AG04449 (cell line): ENCODE data around the gene NAA16.

ENCODE experiments used
- CTCF ChIA-PET: fragments of 350-600 bp; formaldehyde crosslinking; extraction: SDS; loops from one replicate; lab custom pipeline; 2021; ENCODE audit warnings: antibody characterized with exemption; lab: Yijun Ruan, JAX
- POLR2A ChIA-PET: fragments of 400-600, 350-600 bp; formaldehyde crosslinking; extraction: SDS; loops from one replicate; lab custom pipeline; 2020; ENCODE audit warnings: antibody characterized with exemption, inconsistent platforms; lab: Yijun Ruan, JAX
- DNase-seq: peaks from one replicate; pipeline ENCODE4 v3.0.0-alpha.2; 2010; ENCODE audit warnings: low read depth, low spot score
- H3K4me3 ChIP-seq: 2 replicates; pipeline ENCODE4 v1.5.1; 2011; ENCODE audit warnings: low read depth, mild to moderate bottlenecking, control low read depth, low read length
- TF ChIP-seq, protein P1 (sequence below): IDR thresholded peaks from one replicate; pipeline ENCODE4 v1.5.1; 2011; ENCODE audit warnings: mild to moderate bottlenecking, moderate library complexity, low read length, control low read depth, inconsistent platforms; ENCODE audit not compliant: insufficient read depth; ENCODE audit errors: missing control alignments

The NAA16 gene

DNA sequence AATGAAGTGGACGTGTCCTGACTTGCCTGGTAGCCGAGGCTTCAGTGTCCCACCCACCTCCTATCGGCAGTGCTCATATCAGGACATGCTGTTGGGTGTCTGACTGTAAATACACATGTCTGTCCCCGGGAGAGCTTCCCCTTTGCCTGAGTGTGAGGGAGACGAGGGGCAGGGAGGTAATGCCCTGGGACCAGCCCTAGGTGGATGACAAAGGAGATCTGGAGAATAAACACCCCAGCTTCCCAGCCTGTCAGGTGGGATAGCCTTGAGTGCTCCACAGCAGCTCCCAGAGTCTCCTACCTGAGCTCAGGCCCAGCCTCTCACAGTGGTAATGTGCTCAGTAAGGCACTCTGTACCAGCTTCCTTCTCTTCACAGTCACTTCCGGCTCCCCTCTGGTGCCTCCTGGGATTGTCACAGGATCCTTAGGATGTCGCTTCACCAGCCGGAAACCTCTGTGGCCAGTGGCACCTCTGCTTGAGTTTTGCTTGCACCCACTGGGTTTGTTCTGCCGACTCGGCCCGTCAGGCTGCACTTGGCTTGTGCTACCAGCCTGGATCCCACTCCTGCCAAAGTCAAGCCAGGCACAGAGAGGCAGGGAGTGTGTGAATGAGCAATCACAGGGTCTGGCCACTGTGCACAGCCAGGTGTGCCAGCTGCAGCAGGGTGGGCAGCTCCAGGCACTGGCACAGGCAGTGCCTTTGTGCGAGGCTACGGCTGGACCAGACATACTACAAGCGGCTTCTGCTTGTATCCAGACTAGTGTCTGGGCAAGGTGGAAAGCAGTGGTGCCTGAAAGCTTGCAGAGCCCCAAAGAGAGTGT is 91.8 kb downstream of the NAA16 start:
- POLR2A ChIA-PET = no interaction called here
- no peak for DNase-seq
- CTCF ChIA-PET = interaction anchor here (1.8 kb wide), 1 partner anchor 250 kb away, joined by 9 read pairs; no protein-coding TSS in a partner anchor

DNA sequence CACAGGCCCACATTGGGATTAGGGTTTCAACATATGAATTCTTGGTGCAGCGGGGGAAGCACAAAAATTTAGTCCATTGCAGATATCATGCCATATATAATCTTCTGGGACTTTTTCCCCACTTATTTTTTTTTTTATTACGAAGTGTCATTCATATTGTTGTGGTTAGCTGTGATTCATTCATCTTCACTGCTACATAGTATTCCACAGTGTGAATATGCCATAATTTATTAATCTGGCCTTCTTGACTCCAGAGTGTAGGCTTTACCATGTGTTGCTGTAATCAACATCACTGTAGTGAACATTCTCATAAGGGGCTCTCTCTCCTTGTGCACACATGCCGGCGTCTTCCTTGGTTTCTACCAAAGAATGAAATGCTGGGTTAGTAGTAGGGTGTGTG is 92.9 kb downstream of the NAA16 start:
- ChIA-PET CTCF (interaction anchor here (15.2 kb wide), 1 partner anchor 249 kb away, joined by 237 read pairs; no protein-coding TSS in a partner anchor), POLR2A (no interaction called here)
- no peak for DNase-seq
- no peak overlapping the region for H3K4me3 ChIP-seq
- TF ChIP-seq, protein P1, sequence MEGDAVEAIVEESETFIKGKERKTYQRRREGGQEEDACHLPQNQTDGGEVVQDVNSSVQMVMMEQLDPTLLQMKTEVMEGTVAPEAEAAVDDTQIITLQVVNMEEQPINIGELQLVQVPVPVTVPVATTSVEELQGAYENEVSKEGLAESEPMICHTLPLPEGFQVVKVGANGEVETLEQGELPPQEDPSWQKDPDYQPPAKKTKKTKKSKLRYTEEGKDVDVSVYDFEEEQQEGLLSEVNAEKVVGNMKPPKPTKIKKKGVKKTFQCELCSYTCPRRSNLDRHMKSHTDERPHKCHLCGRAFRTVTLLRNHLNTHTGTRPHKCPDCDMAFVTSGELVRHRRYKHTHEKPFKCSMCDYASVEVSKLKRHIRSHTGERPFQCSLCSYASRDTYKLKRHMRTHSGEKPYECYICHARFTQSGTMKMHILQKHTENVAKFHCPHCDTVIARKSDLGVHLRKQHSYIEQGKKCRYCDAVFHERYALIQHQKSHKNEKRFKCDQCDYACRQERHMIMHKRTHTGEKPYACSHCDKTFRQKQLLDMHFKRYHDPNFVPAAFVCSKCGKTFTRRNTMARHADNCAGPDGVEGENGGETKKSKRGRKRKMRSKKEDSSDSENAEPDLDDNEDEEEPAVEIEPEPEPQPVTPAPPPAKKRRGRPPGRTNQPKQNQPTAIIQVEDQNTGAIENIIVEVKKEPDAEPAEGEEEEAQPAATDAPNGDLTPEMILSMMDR = no peak

More for the DNA sequence above, 91.8 kb downstream of the NAA16 start:
- TF ChIP-seq, protein P1 = no peak
- no peak overlapping the region for H3K4me3 ChIP-seq

DNA sequence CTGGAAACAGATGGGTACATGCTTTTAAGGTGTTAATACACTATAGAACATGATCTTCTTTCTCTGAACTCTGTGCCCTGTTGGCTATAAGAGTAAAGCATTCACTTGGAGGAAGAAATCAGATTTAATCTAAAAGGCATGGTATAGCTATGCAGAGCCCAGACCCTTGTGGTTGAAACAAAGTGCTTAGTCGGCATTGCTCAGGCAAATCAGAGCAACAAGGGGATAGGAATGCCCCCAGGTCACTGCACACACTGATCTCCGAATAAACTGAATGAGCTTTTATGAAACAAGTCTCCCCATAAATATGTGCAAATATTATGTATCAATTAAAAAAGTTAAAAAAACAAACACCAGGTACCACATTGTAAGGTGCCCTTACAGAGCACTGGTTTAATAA is 94.3 kb downstream of the NAA16 start:
- ChIA-PET CTCF (interaction anchor here (1.0 to 15.2 kb wide), 3 partner anchors 20 to 705 kb away, joined by 4 to 237 read pairs (median 12); no protein-coding TSS in a partner anchor), POLR2A (no interaction called here)
- H3K4me3 ChIP-seq = no peak overlapping the region
- no peak for DNase-seq
- TF ChIP-seq, protein P1 = no peak

DNA sequence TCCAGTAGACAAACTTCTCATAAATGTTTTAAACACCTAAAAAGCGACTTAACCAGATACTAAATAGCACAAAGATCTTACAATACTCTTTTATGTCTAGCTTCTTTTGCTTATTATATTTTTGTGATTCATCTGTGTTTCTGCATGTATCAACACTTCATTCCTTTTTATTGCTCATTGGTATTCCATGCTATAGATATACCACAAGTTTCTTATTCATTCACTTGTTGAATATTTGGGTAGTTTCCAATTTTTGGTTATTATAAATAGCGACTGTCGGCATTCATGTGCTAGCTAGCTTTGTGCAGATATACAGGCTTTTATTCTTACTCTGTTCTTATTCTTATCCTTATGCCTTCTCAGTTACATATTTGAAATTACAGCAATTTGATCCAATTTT is 96.3 kb downstream of the NAA16 start:
- DNase-seq = no peak
- TF ChIP-seq, protein P1 = no peak
- ChIA-PET POLR2A (no interaction called here), CTCF (interaction anchor here (2.7 to 15.2 kb wide), 2 partner anchors 22 to 246 kb away, joined by 12 to 237 read pairs; no protein-coding TSS in a partner anchor)
- H3K4me3 ChIP-seq = no peak overlapping the region

DNA sequence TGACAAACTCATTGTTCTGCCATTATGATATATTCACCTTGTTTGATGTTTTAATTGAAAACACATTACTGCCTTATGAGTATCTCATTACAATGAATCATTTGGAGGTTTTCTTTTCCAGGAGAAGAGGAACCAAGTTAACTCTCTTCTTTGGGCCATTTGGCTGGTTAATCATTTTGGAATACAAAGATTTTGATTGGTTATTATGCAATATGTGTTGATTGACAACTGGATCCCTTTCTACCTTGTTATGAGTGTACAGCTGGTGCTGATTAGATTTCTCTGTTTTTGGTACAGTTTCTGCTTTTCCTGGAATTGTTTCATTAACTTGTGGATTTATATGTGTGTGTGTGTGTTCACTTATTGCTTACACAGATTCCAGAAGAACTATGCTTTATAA is 97.1 kb downstream of the NAA16 start:
- no peak for DNase-seq
- CTCF ChIA-PET = interaction anchor here (15.2 kb wide), 1 partner anchor 245 kb away, joined by 237 read pairs; no protein-coding TSS in a partner anchor
- no peak overlapping the region for H3K4me3 ChIP-seq
- POLR2A ChIA-PET = no interaction called here
- TF ChIP-seq, protein P1 = no peak

DNA sequence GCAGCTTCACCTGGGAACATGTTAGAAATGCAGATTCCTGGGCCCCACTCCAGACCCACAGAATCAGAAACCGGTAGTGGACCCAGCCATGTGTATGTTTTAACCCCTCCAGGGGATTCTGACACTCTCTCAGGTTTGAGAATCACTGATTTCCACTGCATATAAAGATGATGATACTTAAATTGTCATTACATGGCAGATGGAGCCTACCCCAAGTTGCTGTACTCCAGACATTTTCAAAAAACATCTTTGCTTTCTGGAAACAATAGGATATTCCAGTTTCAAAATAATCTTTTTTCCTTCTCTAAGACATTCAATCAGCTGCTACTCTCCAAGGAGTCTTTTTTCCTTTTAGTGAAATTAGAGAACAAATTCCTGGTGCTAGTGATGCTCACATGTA is 97.7 kb downstream of the NAA16 start:
- POLR2A ChIA-PET = no interaction called here
- CTCF ChIA-PET = interaction anchor here (15.2 kb wide), 1 partner anchor 244 kb away, joined by 237 read pairs; no protein-coding TSS in a partner anchor
- no peak overlapping the region for H3K4me3 ChIP-seq
- TF ChIP-seq, protein P1 = no peak
- no peak for DNase-seq
